Spleen (tissue), 11 donors: ENCODE results near the gene MKRN2. TPM values are rescaled to one million over a fixed set of nuclear protein-coding genes. Genes with fewer than 3 reads are reported as not detected.

Source experiments
- DNase-seq: peaks from one replicate; pipeline ENCODE4 v3.0.0-alpha.2; 2020
- H3K27ac ChIP-seq, 8 donors: fragments of 200-600 bp; sonication (generic) in 7 of 8; 1 replicate in 4 of 8; 2 replicates in 4 of 8; pipeline versions ENCODE4 v1.5.0 to v1.8.0; 2016 to 2021; ENCODE audit warnings: inconsistent platforms in 4 of 8, mild to moderate bottlenecking in 4 of 8, moderate library complexity in 1 of 8
- H3K27me3 ChIP-seq, 7 donors: fragments of 200-600 bp; sonication (generic) in 6 of 7; replicated peaks in 1 of 7; 1 replicate in 4 of 7; 2 replicates in 3 of 7; pipeline versions ENCODE4 v1.5.0 to v1.8.0; 2016 to 2021; ENCODE audit warnings: inconsistent platforms in 3 of 7, mild to moderate bottlenecking in 1 of 7
- H3K36me3 ChIP-seq, 6 donors: fragments of 200-600 bp; sonication (generic) in 5 of 6; 1 replicate in 4 of 6; 2 replicates in 2 of 6; pipeline versions ENCODE4 v1.5.0 to v1.8.0; 2016 to 2021; ENCODE audit warnings: inconsistent platforms in 2 of 6
- H3K4me1 ChIP-seq, 6 donors: fragments of 200-600 bp; sonication (generic) in 5 of 6; 1 replicate in 3 of 6; 2 replicates in 3 of 6; pipeline versions ENCODE4 v1.5.0 to v1.8.0; 2016 to 2021; ENCODE audit warnings: inconsistent platforms in 3 of 6
- H3K4me3 ChIP-seq, 8 donors: fragments of 200-600 bp; sonication (generic) in 7 of 8; 1 replicate in 4 of 8; 2 replicates in 4 of 8; pipeline versions ENCODE4 v1.5.0 to v1.8.0; 2016 to 2021; ENCODE audit warnings: inconsistent platforms in 4 of 8, mild to moderate bottlenecking in 4 of 8, moderate library complexity in 2 of 8
- H3K9me3 ChIP-seq, 8 donors: fragments of 200-600 bp; sonication (generic) in 7 of 8; 1 replicate in 4 of 8; 2 replicates in 4 of 8; pipeline versions ENCODE4 v1.5.0 to v1.8.0; 2016 to 2021; ENCODE audit warnings: inconsistent platforms in 4 of 8
- CTCF ChIP-seq, 11 experiments: fragments of 200-600 bp in 7 of 11; fragments of 450-650 bp in 4 of 11; sonication (generic) in 4 of 11; IDR thresholded peaks in 8 of 11; conservative IDR thresholded peaks in 3 of 11; 1 replicate in 7 of 11; 2 replicates in 4 of 11; pipeline versions ENCODE4 v1.4.0 to v1.8.0; 2016 to 2021; ENCODE audit warnings: antibody characterized with exemption in 11 of 11, inconsistent platforms in 4 of 11, mild to moderate bottlenecking in 1 of 11
- POLR2A ChIP-seq, 3 donors: fragments of 450-650 bp; IDR thresholded peaks; one replicate each; pipeline ENCODE4 v1.5.1; 2017; ENCODE audit warnings: antibody characterized with exemption in 3 of 3, mild to moderate bottlenecking in 1 of 3
- POLR2AphosphoS5 ChIP-seq, 3 donors: sonication (generic); formaldehyde crosslinking; IDR thresholded peaks; one replicate each; pipeline ENCODE4 v1.5.1; 2017; ENCODE audit warnings: antibody characterized with exemption in 3 of 3
- WGBS, 5 donors: extraction: QIAGEN DNeasy Blood & Tissue Kit in 3 of 5; methylation state at CpG; one replicate each; pipeline versions ENCODE4 v1.1.5 to v1.1.7; 2013 to 2018; 5-methylcytosine and 5-hydroxymethylcytosine counted together
- intact Hi-C: fragments of 100-400 bp; cut with DNase I; formaldehyde crosslinking; loops from one replicate; pipeline ENCODE4 v1.15.0; 2023; ENCODE audit warnings: low total_unique reads
- polyA plus RNA-seq, 3 donors: library from polyadenylated mRNA; stranded (reverse); fragments of 200-250 nt; gene quantifications; one replicate each; pipeline ENCODE4 v1.2.1, GENCODE V29; 2013
- total RNA-seq, 7 donors: library from RNA; depleted of rRNA in 3 of 7; stranded (reverse); fragments of >200 nt in 3 of 7; fragmentation: NEBNext Ultra II Directional in 4 of 7; extraction: Animal tissue kit (Norgen Biotek cat#: 25700) in 4 of 7; gene quantifications; one replicate each; pipeline versions ENCODE4 v1.1.0 to v1.2.1, GENCODE V29; 2016 to 2021
- donor health status: healthy with polysubstance abuse.
- donor health status: DM: no; HTN: no; CAD: no; lungs with moderate emphysema.
- donor health status: DM: no; HTN: no; CAD: no.
- donor health status: Bipolar disorder and iron deficiency.
- donor health status: healthy.
- donor health status: DM: no; HTN: no; CAD: no.
- donor health status: DM: yes; HTN: yes; CAD: no.

The MKRN2 gene
- total and polyA plus RNA-seq, 10 donors, result 11.1 to 27.4 (median 19.7) TPM

- H3K4me3 ChIP-seq, result no peak overlapping the region
- TF ChIP-seq POLR2A (IDR thresholded peaks at IDR 0.05), result no peak
- no peak for TF ChIP-seq POLR2AphosphoS5 (IDR thresholded peaks at IDR 0.05)
- TF ChIP-seq CTCF (IDR thresholded peaks at IDR 0.05 in 8 of 11, conservative IDR thresholded peaks at IDR 0.05 in 3 of 11), result no peak
- H3K9me3 ChIP-seq, result no peaks in the 10 kb centered on the region
- H3K4me1 ChIP-seq, result no peaks in the 10 kb centered on the region
- no peak overlapping the region for H3K27ac ChIP-seq
- H3K27me3 ChIP-seq, result no peaks in the 10 kb centered on the region
- peaks cover 0 to 100% (median 92%) of the 10 kb centered on the region in 6 donors for H3K36me3 ChIP-seq
- intact Hi-C loops, result no loop called here
- DNase-seq, result no peak
Measured at GRCh38 chr3:12598890-12599289, 42.0 kb downstream of the MKRN2 start.

- Histone ChIP-seq H3K4me1 (no peaks in the 10 kb centered on the region), H3K36me3 (peaks cover 0 to 100% (median 82%) of the 10 kb centered on the region in 6 donors), H3K27ac (no peak overlapping the region), H3K27me3 (no peaks in the 10 kb centered on the region), H3K4me3 (no peak overlapping the region), H3K9me3 (no peaks in the 10 kb centered on the region)
- TF ChIP-seq POLR2AphosphoS5 (IDR thresholded peaks at IDR 0.05) (no peak), POLR2A (IDR thresholded peaks at IDR 0.05) (no peak), CTCF (IDR thresholded peaks at IDR 0.05 in 8 of 11, conservative IDR thresholded peaks at IDR 0.05 in 3 of 11) (no peak)
- 74 to 92% (median 87%) methylated on average over 1 of the region's 1 CpG for WGBS, 5 donors
- intact Hi-C loops, result no loop called here
- no peak for DNase-seq
Measured at GRCh38 chr3:12601072-12601471, 44.2 kb downstream of the MKRN2 start.

- whole genome bisulfite sequencing, 5 donors, result 90 to 100% (median 96%) methylated on average over 2 of the region's 2 CpGs
- H3K9me3 ChIP-seq, result no peaks in the 10 kb centered on the region
- no peak overlapping the region for H3K4me3 ChIP-seq
- DNase-seq, result no peak
- H3K36me3 ChIP-seq, result peaks cover 4 to 100% (median 82%) of the 10 kb centered on the region in 6 donors
- no peak for TF ChIP-seq POLR2AphosphoS5 (IDR thresholded peaks at IDR 0.05)
- TF ChIP-seq CTCF (IDR thresholded peaks at IDR 0.05 in 8 of 11, conservative IDR thresholded peaks at IDR 0.05 in 3 of 11), result no peak
- TF ChIP-seq POLR2A (IDR thresholded peaks at IDR 0.05), result no peak
- H3K27ac ChIP-seq, result no peak overlapping the region
- no peaks in the 10 kb centered on the region for H3K4me1 ChIP-seq
- intact Hi-C loops, result no loop called here
- no peaks in the 10 kb centered on the region for H3K27me3 ChIP-seq
Measured at GRCh38 chr3:12603969-12604368, 47.1 kb downstream of the MKRN2 start.

- WGBS, 5 donors, result 93 to 99% (median 97%) methylated on average over 1 of the region's 1 CpG
- Histone ChIP-seq H3K27me3 (no peaks in the 10 kb centered on the region), H3K36me3 (peaks cover 4 to 100% (median 72%) of the 10 kb centered on the region in 6 donors), H3K4me3 (no peak overlapping the region), H3K27ac (no peak overlapping the region), H3K9me3 (no peaks in the 10 kb centered on the region), H3K4me1 (peaks cover 0 to 13% (median 7%) of the 10 kb centered on the region in 6 donors)
- DNase-seq, result no peak
- no peak for TF ChIP-seq CTCF (IDR thresholded peaks at IDR 0.05 in 8 of 11, conservative IDR thresholded peaks at IDR 0.05 in 3 of 11)
- no peak for TF ChIP-seq POLR2AphosphoS5 (IDR thresholded peaks at IDR 0.05)
- TF ChIP-seq POLR2A (IDR thresholded peaks at IDR 0.05), result no peak
- intact Hi-C loops, result no loop called here
Measured at GRCh38 chr3:12608376-12608775, 51.5 kb downstream of the MKRN2 start.
